IPS DF 4.7 (cell line): ENCODE measurements around the gene DLGAP4.
"Not testable (repeated sequence)": the region's sequence is repeated elsewhere in the genome, so short reads cannot be mapped to it uniquely, and the experiment has no call there.

Source experiments
- DNase-seq: peaks from one replicate; pipeline ENCODE4 v3.0.0-alpha.2; 2013; ENCODE audit warnings: low spot score; ENCODE audit errors: extremely low read depth

The DLGAP4 gene

DNA sequence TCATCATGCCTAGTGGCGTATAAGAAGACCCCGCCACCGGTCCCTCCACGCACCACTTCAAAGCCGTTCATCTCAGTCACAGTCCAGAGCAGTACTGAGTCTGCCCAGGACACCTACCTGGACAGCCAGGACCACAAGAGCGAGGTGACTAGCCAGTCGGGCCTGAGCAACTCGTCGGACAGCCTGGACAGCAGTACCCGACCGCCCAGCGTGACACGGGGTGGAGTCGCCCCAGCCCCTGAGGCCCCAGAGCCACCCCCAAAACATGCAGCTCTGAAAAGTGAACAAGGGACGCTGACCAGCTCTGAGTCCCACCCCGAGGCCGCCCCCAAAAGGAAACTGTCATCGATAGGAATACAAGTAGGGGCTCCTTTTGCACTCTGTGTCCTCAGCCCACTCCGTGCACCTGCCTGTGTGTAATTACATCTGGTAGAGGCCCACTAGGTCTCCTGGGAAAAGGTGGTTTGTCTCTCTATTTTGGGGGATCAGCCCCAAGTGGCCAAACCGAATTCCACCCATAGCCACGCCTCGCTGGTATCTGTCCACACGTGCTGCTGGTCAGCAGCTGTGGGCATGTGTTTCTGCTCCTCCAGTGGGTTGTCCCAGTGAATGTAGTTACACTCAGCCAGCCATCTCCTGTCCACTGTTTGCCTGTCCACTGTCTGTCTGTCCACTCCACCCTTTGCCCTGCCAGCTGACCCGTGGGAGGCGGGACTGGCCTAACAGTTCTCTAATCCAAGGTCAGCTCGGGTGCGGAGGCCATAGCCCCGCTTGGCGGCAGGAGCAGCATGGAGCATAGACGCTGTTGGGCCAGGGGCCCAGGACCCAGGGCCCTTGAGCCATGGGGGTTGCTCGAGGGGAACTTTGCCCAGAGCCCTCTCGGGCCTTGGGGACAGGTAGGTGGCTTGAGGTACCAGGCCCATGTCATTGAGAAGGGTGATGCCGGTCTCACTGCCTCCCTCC, 190.8 kb downstream of the DLGAP4 start:
- no peak for DNase-seq

GRCh38 chr20:36497856-36498255, 191.7 kb downstream of the DLGAP4 start:
- no peak for DNase-seq

GRCh38 chr20:36498386-36499179, 192.4 kb downstream of the DLGAP4 start:
- DNase-seq: no peak

GRCh38 chr20:36499211-36499610, 193.1 kb downstream of the DLGAP4 start:
- DNase-seq: no peak

DNA sequence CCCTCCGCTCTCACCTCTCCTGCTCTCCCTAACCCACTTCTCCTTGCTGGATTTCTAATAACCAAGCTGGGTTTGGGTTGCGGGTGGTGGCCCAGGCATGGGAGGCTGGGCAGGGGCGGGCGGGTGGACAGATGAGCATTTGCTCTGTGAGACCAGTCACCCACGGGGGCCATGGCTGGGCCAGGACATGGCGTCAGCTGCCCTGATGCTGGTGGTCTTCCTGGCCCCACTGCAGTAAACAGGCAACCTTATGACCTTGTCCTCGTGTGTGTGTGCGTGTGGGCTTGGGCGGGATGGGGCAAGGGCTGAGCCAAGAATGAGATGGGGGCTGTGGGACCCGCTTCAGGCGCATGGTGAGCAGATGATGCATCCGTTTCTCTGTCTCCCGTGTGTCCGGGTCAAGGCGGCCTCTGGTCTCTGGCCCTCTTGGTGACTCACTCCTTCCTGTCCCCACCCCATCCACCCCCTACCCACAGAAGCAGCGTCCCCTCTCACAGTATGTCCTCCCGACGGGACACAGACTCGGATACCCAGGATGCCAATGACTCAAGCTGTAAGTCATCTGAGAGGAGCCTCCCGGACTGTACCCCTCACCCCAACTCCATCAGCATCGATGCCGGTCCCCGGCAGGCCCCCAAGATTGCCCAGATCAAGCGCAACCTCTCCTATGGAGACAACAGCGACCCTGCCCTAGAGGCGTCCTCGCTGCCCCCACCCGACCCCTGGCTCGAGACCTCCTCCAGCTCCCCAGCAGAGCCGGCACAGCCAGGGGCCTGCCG, 193.8 kb downstream of the DLGAP4 start:
- no peak for DNase-seq

DNA sequence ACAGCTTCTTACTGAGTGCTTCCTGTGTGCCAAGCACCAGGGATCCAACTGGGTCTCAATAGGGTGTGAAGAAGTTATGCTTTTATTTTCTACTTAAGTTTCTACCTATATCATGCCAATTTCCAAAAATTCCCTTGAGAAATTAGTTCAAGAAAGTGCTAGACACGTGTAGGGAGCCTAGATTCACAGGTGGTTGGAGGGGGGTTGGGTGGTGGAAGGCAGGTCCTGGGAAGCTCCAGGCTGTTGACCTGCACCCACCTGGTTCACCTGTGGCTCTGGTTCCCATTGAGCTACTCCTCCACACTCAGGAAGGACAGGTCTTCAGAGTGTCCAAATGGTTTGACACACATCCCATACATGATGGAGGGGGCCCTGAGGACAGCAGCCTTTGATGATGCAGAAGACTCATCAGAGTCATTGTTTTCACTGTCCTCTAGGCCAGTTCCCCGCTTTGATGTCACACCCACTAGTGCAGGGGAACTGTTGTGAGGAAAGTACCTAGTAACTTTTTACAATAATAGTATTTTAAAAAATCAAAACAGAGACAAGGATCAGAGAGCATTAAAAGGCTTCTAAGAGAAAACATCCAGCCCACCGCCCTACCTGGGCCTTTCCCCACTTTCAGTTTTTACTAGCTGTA, 195.3 kb downstream of the DLGAP4 start:
- no peak for DNase-seq

DNA sequence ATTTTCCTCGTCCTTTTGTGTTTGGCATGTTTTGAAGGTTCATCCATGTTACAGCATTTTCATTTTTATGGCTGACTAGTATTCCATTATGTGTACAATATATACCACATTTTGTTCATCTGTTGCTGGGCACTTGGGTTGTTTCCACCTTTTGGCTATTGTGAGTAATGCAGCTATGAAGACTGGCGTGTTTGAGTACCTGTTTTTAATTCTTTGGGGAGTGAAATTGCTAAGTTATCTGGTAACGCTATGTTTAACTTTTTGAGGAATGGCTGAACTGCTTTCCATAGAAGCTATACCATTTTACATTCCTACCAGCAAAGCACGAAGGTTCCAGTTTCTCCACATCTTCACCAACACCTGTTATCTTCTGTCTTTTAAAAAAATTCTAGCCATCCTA, 198.2 kb downstream of the DLGAP4 start:
- DNase-seq: no peak

DNA sequence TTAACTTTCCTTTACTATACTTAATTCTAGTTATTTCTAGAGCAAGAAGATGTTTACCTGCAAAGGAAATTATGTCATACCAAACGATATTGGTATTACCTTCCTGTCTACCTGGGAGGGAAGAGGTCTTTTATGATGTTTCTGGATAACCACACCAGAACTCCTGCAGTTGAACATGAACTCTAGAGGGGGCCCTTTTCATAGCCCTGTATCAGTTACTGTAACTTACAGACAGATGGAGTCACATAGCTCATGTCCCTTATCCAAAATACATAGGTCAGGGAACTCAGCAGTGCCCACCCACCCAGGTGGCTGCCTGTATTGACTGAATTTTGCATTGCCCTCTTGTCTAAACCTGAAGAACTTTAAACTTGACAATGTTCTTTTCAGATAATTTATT, 200.1 kb downstream of the DLGAP4 start:
- no peak for DNase-seq

DNA sequence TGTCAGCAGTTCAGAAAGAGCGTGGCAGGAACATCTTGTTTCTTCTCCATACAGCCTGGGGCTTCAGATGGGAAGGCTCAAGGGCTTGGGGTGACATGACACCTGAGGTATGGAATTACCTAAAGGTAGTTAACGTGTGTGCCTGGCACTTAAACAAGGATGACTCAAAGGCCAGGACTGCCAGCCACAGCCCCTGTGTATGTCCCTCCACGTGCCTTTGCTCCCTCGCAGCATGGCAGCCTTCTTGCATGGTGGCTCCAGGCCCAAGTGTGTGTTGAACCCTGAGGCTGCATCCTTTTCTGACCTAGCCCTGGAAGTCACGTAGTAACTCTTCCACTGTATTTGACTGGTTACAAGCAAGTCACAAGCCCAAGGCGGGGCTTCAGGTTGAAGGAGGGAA, 201.6 kb downstream of the DLGAP4 start:
- no peak for DNase-seq

GRCh38 chr20:36519012-36519719, 213.0 kb downstream of the DLGAP4 start:
- no peak for DNase-seq

DNA sequence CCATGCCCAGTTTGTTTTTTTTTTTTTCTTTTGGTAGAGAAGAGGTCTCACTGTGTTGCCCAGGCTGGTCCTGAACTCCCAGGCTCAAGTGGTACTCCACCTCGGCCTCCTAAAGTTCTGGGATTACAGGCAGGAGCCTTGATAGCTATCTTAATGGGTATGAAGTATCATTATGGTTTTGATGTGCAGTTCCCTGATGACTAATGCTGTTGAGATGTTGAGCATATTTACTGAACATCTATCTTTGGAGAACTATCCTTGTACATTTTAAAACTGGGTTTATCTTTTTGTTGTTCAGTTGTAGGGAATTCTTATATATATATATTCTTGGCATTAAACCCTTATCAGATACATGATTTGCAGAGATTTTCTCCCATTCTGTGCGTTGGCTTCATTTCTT, 213.8 kb downstream of the DLGAP4 start:
- no peak for DNase-seq

DNA sequence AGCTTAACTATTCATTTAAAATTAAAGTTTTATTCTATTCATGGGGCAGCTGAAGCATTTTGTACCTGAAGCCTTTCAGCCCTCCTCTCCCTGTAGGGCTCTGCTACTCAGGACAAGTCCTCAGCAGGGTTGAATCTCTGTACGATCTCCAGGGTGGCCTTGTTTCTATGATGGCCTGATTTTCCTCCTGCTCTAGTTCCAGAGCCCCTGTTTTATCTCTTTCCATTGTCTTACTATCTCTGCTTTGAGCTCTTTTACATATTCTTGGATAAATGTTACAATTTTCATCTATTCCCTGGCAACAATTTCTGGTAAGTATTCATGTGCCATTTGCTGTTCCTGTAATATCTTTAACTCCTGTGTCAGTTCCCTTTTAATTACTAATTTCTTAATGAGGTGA, 215.4 kb downstream of the DLGAP4 start:
- no peak for DNase-seq

DNA sequence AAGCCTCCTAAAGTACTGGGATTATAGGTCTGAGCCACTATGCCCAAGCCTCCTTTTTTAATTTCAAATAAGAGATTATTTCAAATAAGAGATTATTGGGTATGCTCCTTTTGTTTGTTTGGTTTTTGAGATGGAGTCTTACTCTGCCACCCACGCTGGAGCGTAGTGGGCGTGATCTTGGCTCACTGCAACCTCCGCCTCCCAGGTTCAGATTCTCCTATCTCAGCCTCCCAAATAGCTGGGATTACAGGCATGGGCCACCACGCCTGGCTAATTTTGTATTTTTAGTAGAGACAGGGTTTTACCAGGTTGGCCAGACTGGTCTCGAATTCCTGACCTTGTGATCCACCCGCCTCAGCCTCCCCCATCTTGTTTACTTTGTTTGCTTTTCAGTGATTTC, 216.3 kb downstream of the DLGAP4 start:
- not testable (repeated sequence) for DNase-seq

DNA sequence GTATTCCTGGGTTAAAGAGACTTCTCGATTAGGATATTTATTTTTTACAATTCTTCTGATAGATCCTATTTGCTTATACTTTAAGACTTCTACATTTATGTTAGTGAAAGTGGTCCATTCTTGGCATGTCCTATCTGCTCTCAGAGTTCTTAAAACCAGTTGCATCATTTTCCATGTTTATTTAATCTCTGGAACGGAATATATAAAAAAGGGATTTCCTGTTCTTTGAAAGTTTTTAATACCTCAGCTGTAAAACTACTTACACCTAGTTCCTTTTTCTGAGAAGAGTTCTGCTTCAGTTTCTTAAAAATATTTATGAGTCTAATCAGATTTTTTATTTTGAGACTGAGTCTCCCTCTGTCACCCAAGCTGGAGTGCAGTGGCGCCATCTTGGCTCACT, 217.2 kb downstream of the DLGAP4 start:
- no peak for DNase-seq

GRCh38 chr20:36525620-36526365, 219.7 kb downstream of the DLGAP4 start:
- no peak for DNase-seq

GRCh38 chr20:36526521-36527011, 220.4 kb downstream of the DLGAP4 start:
- DNase-seq: no peak

DNA sequence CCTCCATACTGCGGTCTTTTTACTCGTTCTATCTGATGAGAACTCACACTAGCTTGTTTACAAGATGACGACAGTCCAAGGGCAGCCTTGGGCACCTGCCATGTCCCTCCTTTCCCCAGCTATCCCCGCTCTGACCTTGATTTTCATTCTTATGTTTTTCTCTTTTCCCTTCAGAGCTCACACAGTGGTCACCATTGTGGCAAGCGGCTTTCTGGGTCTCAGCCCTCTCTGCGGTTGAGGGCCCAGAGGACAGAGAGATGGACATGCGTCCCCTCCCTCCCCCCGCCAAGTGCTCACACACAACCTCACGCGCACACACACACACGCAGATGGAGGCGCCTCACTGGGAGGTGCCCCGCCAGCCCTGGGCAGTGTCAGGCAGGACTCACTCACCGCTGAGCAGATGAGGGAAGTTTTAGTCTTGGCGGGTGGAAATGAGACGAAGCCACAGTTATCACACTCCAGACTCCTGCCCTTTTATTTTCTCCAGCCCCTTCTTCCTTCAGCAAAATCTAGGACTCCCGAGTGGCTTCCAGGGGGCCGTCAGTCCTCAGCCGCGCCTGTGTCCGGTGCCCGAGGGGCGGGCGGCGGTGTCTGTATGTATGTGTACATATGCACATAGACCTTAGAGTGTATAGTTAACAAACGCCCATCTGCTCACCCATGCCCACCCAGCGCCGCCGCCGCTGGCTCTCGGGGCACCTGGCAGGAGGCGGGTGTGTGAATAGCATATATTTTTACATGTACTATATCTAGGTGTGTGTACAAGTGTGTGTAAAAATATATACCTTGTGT, 221.4 kb downstream of the DLGAP4 start:
- DNase-seq: no peak

DNA sequence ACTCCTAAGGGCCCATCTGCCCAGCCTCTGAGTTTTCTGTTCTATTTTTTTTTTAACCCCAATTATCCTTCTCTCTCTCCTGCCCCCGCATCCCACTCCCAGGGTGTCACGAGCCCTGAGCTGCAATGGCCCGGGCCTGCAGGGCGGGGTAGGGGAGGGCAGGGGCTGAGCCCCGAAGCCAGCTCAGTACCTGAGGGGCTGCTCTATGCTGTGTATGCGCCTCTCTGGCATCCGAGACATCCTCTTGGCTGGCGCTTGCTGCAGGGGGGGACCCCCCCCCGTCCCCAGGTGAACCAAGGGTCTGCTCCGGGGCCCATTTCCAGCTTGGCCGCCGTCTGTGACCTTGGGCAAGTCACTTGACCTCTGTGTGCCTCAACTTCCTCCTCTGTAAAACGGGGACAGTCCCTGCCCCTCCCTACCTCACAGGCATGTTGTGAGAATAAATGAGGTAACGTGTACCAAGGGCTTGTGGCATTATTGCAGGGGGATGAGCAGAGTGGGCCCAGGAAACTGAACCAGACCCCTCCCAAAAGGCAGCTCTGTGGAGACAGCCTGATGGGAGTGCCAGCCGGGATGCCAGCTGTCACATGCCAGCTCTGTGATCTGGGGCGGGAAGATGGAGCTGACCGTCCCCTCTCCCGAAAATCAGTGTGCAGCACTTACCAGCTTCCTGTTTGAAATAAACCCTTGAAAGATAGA, 222.2 kb downstream of the DLGAP4 start:
- DNase-seq: no peak
